GM18502 (cell line): Measurements from ENCODE around the gene CYP4V2.
A peak's percentile ranks its signal among the peaks of the same experiment; 100 is the strongest.

ENCODE experiments used
- ATAC-seq: cut with Tn5 transposase; IDR thresholded peaks from one replicate; pipeline ENCODE4 v1.9.1; 2021; ENCODE audit warnings: mild to moderate bottlenecking; ENCODE audit not compliant: unreplicated experiment, poor library complexity

Gene CYP4V2

GRCh38 chr4:186191200-186192065 lies at the start of gene CYP4V2:
TSS of gene CYP4V2 (plus strand) at chr4:186191567. CDS start at chr4:186191824, 257 bp downstream.
- peak; percentile 88 for ATAC-seq

- ATAC-seq: peak; percentile 45
Measured at GRCh38 chr4:186144198-186144945, 47.0 kb upstream of the CYP4V2 start.

GRCh38 chr4:186144946-186145569 lies 46.3 kb upstream of the CYP4V2 start:
- ATAC-seq: peak; percentile 42

GRCh38 chr4:186146458-186146857 lies 44.9 kb upstream of the CYP4V2 start:
- no peak for ATAC-seq

GRCh38 chr4:186148336-186148975 lies 42.9 kb upstream of the CYP4V2 start:
- ATAC-seq: no peak

GRCh38 chr4:186149872-186150271 lies 41.5 kb upstream of the CYP4V2 start:
- ATAC-seq: no peak

GRCh38 chr4:186150926-186151325 lies 40.4 kb upstream of the CYP4V2 start:
- no peak for ATAC-seq

GRCh38 chr4:186151499-186151898 lies 39.9 kb upstream of the CYP4V2 start:
- no peak for ATAC-seq

GRCh38 chr4:186158021-186158813 lies 33.1 kb upstream of the CYP4V2 start:
- no peak for ATAC-seq

GRCh38 chr4:186158966-186159365 lies 32.4 kb upstream of the CYP4V2 start:
- ATAC-seq: no peak

- ATAC-seq: no peak
Measured at GRCh38 chr4:186159613-186160012, 31.8 kb upstream of the CYP4V2 start.

- ATAC-seq: peak; percentile 89
Measured at GRCh38 chr4:186161138-186161537, 30.2 kb upstream of the CYP4V2 start.

GRCh38 chr4:186166852-186167512 lies 24.4 kb upstream of the CYP4V2 start:
- ATAC-seq: no peak

- ATAC-seq: no peak
Measured at GRCh38 chr4:186167605-186168004, 23.8 kb upstream of the CYP4V2 start.

GRCh38 chr4:186168750-186169149 lies 22.6 kb upstream of the CYP4V2 start:
- ATAC-seq: no peak

- ATAC-seq: no peak
Measured at GRCh38 chr4:186169333-186169944, 21.9 kb upstream of the CYP4V2 start.

GRCh38 chr4:186169945-186170802 lies 21.2 kb upstream of the CYP4V2 start:
- no peak for ATAC-seq

- no peak for ATAC-seq
Measured at GRCh38 chr4:186170966-186171365, 20.4 kb upstream of the CYP4V2 start.
